HPDE6-E6E7 (cell line): ENCODE measurements around the gene SPACA9.

Experiments
- DNase-seq: peaks from one replicate; pipeline ENCODE4 v3.0.0; 2011; ENCODE audit warnings: missing footprints; ENCODE audit errors: extremely low spot score

Gene SPACA9

GRCh38 chr9:132863096-132863495 is 15.6 kb upstream of the SPACA9 start:
- no peak for DNase-seq

GRCh38 chr9:132864277-132864676 is 14.4 kb upstream of the SPACA9 start:
- DNase-seq, result no peak

- DNase-seq, result no peak
Observed at GRCh38 chr9:132864691-132865090, 14.0 kb upstream of the SPACA9 start.

GRCh38 chr9:132866898-132867297 is 11.8 kb upstream of the SPACA9 start:
- no peak for DNase-seq

- no peak for DNase-seq
Observed at GRCh38 chr9:132869266-132869665, 9.4 kb upstream of the SPACA9 start.

GRCh38 chr9:132873403-132873802 is 5.3 kb upstream of the SPACA9 start:
- no peak for DNase-seq

GRCh38 chr9:132875159-132875558 is 3.5 kb upstream of the SPACA9 start:
- DNase-seq, result no peak

GRCh38 chr9:132876849-132877248 is 1.8 kb upstream of the SPACA9 start:
- DNase-seq, result no peak

GRCh38 chr9:132877458-132877823 is 1.3 kb upstream of the SPACA9 start:
- DNase-seq, result no peak

GRCh38 chr9:132877824-132878694 is 639 bp upstream of the SPACA9 start, which contains the start of gene AK8:
Gene AK8 (minus strand): TSS chr9:132878284. CDS start chr9:132878255, 29 bp downstream.
- peak; percentile 79 for DNase-seq

- no peak for DNase-seq
Observed at GRCh38 chr9:132879457-132880323, 992 bp downstream of the SPACA9 start.

GRCh38 chr9:132880324-132880661 is 1.6 kb downstream of the SPACA9 start:
- peak; percentile 11 for DNase-seq

- DNase-seq, result no peak
Observed at GRCh38 chr9:132881826-132882225, 3.1 kb downstream of the SPACA9 start.

GRCh38 chr9:132882616-132883015 is 3.9 kb downstream of the SPACA9 start:
- no peak for DNase-seq

- DNase-seq, result no peak
Observed at GRCh38 chr9:132883349-132884294, 4.9 kb downstream of the SPACA9 start.

- DNase-seq, result no peak
Observed at GRCh38 chr9:132885720-132886333, 7.1 kb downstream of the SPACA9 start.

GRCh38 chr9:132886334-132886725 is 7.6 kb downstream of the SPACA9 start:
- DNase-seq, result no peak

GRCh38 chr9:132887181-132888120 is 8.8 kb downstream of the SPACA9 start:
- no peak for DNase-seq

- DNase-seq, result no peak
Observed at GRCh38 chr9:132888151-132888550, 9.5 kb downstream of the SPACA9 start.

GRCh38 chr9:132892400-132892799 is 13.7 kb downstream of the SPACA9 start:
- DNase-seq, result no peak
